Fibroblast of mammary gland (primary cell): ENCODE results near the gene CDA.

Experiments
- DNase-seq: peaks from one replicate; pipeline ENCODE4 v3.0.0-alpha.2; 2010; ENCODE audit warnings: low read depth
- H3K4me3 ChIP-seq: 2 replicates; pipeline ENCODE4 v1.5.1; 2011; ENCODE audit warnings: low read depth, mild to moderate bottlenecking, low read length, moderate library complexity; ENCODE audit not compliant: control insufficient read depth
- TF ChIP-seq, protein P1 (sequence below): conservative IDR thresholded peaks from 2 replicates; pipeline ENCODE4 v1.5.1; 2011; ENCODE audit warnings: low read depth, low read length, inconsistent platforms; ENCODE audit not compliant: control insufficient read depth, insufficient read depth

Gene CDA

GRCh38 chr1:20571427-20571826, 17.5 kb upstream of the CDA start:
- DNase-seq: no peak
- TF ChIP-seq, protein P1, sequence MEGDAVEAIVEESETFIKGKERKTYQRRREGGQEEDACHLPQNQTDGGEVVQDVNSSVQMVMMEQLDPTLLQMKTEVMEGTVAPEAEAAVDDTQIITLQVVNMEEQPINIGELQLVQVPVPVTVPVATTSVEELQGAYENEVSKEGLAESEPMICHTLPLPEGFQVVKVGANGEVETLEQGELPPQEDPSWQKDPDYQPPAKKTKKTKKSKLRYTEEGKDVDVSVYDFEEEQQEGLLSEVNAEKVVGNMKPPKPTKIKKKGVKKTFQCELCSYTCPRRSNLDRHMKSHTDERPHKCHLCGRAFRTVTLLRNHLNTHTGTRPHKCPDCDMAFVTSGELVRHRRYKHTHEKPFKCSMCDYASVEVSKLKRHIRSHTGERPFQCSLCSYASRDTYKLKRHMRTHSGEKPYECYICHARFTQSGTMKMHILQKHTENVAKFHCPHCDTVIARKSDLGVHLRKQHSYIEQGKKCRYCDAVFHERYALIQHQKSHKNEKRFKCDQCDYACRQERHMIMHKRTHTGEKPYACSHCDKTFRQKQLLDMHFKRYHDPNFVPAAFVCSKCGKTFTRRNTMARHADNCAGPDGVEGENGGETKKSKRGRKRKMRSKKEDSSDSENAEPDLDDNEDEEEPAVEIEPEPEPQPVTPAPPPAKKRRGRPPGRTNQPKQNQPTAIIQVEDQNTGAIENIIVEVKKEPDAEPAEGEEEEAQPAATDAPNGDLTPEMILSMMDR: no peak
- H3K4me3 ChIP-seq: no peak overlapping the region

- no peak for DNase-seq
- TF ChIP-seq, protein P1: no peak
- no peak overlapping the region for H3K4me3 ChIP-seq
Measured at GRCh38 chr1:20573987-20574386, 14.9 kb upstream of the CDA start.

- no peak overlapping the region for H3K4me3 ChIP-seq
- TF ChIP-seq, protein P1: peak; percentile 86
- DNase-seq: peak; percentile 81
Measured at GRCh38 chr1:20574686-20575540, 14.0 kb upstream of the CDA start.

DNA sequence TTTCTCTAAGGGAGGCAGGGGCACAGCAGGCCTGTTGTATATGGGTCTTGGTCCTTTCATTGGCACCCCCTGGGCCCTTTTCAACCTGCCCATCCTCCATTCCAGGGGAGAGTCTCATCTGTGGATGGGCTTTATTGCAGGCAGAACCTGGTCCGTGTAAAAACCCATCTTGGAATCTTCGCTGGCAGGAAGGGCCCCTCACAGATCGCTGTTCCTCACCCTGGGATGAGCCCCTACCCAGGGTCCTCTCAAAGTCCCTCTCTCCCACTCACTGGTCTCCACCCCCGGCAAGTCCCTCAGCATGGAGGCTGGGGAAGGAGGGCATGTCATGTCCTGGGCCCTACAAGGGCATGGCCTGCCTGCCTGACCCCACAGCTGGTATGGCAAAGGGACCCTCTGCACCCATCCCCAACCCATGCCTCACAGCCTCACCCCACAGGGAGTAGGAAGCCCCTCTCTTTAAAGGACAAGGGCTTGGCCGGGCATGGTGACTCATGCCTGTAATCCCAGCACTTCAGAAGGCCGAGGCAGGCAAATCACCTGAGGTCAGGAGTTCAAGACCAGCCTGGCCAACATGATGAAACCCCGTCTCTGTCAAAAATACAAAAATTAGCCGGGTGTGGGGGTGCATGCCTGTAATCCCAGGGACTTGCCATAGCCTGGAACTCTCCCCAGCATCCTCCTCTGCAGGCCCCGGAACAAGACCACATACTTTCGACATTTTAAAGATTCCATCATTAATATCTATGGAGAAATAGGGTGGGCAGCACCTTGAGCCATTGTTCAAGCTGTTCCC, 13.2 kb upstream of the CDA start:
- TF ChIP-seq, protein P1: no peak
- H3K4me3 ChIP-seq: no peak overlapping the region
- DNase-seq: no peak

DNA sequence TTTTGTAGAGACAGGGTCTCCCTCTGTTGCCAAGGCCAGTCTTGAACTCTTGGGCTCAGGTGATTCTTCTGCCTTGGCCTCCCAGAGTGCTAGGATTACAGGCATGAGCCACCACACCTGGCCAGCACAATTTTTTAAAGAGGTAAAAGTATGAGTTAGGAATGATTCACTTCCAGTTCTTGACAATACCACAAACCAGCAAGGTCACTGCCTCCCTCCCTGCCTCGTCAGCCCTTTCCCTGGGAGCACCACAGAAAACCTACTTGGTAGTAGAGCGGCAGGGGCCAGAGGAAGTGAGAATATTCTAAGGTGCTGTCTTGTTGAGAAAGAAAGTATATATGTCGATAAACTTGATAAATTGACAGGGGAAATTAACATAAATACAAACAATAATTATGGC, 10.8 kb upstream of the CDA start:
- TF ChIP-seq, protein P1: no peak
- no peak for DNase-seq
- no peak overlapping the region for H3K4me3 ChIP-seq

GRCh38 chr1:20578721-20579395, 10.0 kb upstream of the CDA start:
- H3K4me3 ChIP-seq: no peak overlapping the region
- TF ChIP-seq, protein P1: no peak
- DNase-seq: peak; percentile 73
